HG03097 (cell line): Measurements from ENCODE around the gene GAS1.

Experiments
- ATAC-seq: cut with Tn5 transposase; IDR thresholded peaks from one replicate; pipeline ENCODE4 v1.9.1; 2021; ENCODE audit not compliant: unreplicated experiment, low FRiP score

The GAS1 gene

GRCh38 chr9:86966852-86967511 lies 19.7 kb upstream of the GAS1 start:
- no peak for ATAC-seq

GRCh38 chr9:86965636-86966395 lies 18.5 kb upstream of the GAS1 start:
- ATAC-seq = no peak

GRCh38 chr9:86962692-86963091 lies 15.4 kb upstream of the GAS1 start:
- no peak for ATAC-seq

DNA sequence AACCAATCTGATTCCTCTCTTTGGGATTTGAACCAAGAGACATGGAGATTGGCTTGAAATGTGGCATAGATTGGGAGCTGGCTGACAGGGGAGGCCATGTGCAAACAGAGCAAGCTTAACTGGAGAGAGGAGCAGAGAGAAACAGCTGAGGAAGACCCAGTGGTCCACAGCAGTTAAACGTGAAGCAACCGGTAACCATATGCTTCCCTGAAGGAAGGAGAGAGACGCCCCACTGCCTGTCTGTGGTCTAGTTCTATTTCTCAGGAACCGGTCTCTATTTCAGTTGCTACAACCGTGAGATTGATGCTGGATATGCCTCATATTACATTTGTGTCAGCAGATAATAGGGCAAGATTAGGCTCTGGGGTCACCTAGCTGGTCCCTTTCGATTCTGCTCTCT lies 13.6 kb upstream of the GAS1 start:
- no peak for ATAC-seq

- ATAC-seq = no peak
These were observed 10.9 kb upstream of the GAS1 start for GRCh38 chr9:86958203-86958602.

GRCh38 chr9:86955561-86955960 lies 8.3 kb upstream of the GAS1 start:
- ATAC-seq = no peak

DNA sequence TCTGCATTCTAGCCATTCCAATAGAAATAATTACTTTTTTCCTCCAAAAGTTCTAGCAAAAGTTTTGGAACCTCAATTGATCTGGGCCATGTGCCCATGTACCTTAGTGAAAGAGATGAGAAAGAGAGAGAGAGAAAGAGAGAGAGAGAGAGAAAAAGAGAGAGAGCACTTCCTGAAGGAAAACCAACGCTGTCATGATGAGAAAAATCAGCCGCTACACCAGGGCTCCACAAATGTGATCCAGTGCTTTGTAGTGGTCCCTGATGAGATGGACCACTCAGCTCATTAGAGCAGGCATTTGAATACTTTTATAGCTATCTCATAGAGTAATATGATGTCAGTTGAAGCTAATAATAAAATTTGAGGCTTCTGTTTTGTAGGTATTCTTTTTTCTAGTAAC lies 7.7 kb upstream of the GAS1 start:
- ATAC-seq = no peak

- ATAC-seq = no peak
These were observed 5.9 kb upstream of the GAS1 start for GRCh38 chr9:86953181-86953580.

GRCh38 chr9:86948074-86948929 lies 996 bp upstream of the GAS1 start:
- ATAC-seq = peak; percentile 67

DNA sequence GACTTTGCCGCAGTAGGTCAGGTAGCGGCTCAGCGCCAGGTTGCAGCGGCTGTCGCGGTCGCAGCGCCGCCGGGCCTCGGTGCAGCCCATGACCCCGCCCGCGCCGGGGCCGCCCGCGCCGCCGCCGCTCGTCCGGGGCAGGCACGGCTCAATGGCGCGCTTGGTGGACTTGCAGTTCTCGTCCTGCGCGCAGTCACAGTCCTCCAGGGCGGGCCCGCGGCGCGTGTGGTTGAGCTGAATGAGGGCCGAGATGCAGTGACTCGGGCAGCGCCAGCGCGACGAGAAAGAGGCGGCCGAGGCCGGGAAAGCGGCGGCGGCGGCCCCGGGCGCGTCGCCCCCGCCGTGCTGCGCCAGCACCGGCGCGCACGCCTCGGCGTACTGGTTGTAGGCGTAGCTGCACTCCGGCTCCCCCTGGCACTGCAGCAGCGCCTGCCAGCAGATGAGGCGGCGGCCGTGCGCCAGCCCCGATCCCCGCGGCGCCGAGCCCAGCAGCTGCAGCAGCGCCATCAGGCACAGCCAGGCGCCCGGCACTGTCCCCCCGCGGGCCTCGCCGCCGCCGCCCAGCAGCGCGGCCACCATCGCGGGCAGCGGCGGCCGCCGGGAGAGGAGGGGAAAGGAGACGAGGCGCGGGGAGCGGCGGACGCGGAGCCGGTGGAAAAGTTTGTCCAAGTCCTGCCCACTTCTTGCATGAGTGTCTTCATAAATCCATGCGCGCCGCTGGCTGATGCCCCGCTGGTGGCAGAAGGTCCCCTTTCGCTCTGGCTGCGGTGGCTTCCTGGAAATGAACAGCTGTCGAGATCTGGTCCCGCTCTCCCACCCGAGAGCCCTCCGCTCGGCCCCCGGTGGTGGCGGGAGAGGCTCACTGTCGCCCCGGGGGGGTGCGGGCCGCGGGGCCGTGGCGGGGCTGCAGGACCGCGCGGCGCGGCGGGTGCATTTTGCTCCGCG lies 833 bp downstream of the GAS1 start:
- peak; percentile 35 for ATAC-seq

GRCh38 chr9:86945728-86946200 lies 1.5 kb downstream of the GAS1 start:
- no peak for ATAC-seq

GRCh38 chr9:86944796-86945727 lies 2.2 kb downstream of the GAS1 start:
- ATAC-seq = no peak

GRCh38 chr9:86943201-86944113 lies 3.8 kb downstream of the GAS1 start:
- no peak for ATAC-seq

- no peak for ATAC-seq
These were observed 4.8 kb downstream of the GAS1 start for GRCh38 chr9:86942281-86943200.

DNA sequence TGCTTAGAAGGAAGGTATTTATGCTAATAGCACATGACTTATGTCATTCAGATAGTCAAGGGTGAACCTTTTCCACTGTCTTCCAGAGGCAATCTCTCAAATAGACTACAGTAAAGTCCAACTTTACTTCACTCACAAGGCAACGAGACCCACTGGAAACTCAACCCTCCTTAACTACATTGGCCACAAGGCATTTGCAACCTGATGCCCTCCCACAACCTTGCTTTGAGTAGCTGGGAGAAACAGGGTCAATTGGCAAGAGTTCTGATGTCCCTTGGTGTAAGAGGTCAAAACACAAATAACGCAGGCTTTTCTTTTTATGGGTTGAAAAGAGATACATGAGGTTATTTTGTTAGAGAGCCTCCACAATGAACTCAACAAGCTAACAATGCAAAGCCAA lies 6.1 kb downstream of the GAS1 start:
- no peak for ATAC-seq

DNA sequence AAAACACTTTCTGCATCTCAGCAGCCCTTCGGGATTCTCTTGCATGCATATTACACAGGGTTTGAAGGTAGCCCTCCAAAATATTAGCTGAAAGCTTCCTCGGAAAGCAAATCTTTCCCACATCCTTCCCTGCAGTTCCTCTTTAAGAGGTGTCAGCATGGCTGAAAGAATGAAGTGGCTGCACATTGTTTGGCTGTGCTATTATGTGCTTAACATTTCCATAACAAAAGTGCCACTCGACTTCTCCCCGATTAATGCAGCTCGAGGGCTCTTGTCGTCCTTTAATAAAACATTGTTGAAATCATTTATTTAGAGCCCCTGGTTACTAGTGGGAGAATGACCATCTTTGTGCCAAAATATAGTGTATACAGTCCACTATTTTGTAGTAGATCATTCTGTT lies 6.5 kb downstream of the GAS1 start:
- no peak for ATAC-seq

DNA sequence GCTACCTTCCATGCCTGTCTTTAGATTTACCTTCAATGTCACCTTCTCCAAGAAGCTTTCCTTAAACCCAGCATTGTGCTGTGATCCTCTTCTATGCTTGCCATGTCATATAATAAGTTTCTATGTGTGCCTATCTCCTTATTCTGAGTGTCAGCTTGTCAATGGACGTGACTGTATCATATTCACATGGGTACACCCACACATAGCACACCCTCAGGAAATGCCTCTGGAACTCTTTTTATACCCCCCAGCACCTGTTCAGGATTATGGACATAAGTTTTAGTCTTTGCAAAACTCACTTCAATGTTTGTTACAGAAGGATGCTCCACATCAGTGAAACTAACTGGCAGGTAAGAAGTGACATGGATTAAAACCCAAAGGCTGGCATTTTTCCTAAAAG lies 7.4 kb downstream of the GAS1 start:
- no peak for ATAC-seq
